ENCODE measurements around the gene RGS19. TPM values are rescaled to one million over a fixed set of nuclear protein-coding genes. Genes with fewer than 3 reads are reported as not detected.

The RGS19 gene
- total and polyA plus RNA-seq, 9 donors = 4.9 to 10.4 (median 7.2) TPM

GRCh38 chr20:64116016-64116415 is 36.7 kb upstream of the RGS19 start:
- no peak for DNase-seq
- Histone ChIP-seq H3K9me3 (replicated peaks; ENCODE audit: control insufficient read depth, low read depth, low read length) (no peaks in the 10 kb centered on the region), H3K4me3 (ENCODE audit: low read length) (no peak overlapping the region), H3K36me3 (ENCODE audit: control insufficient read depth, insufficient read depth, low read length) (no peaks in the 10 kb centered on the region), H3K27me3 (ENCODE audit: control insufficient read depth, insufficient read depth, low read length) (peaks cover 6% of the 10 kb centered on the region), H3K4me1 (ENCODE audit: control insufficient read depth, insufficient read depth, low read length) (peaks cover 5% of the 10 kb centered on the region), H3K27ac (ENCODE audit: low read length) (no peak overlapping the region)
- WGBS (ENCODE audit: insufficient coverage) = 68% methylated on average over 17 of the region's 21 CpGs

- Histone ChIP-seq H3K4me1 (ENCODE audit: control insufficient read depth, insufficient read depth, low read length) (peaks cover 4% of the 10 kb centered on the region), H3K27ac (ENCODE audit: low read length) (no peak overlapping the region), H3K9me3 (replicated peaks; ENCODE audit: control insufficient read depth, low read depth, low read length) (no peaks in the 10 kb centered on the region), H3K36me3 (ENCODE audit: control insufficient read depth, insufficient read depth, low read length) (no peaks in the 10 kb centered on the region), H3K27me3 (ENCODE audit: control insufficient read depth, insufficient read depth, low read length) (peaks cover 5% of the 10 kb centered on the region), H3K4me3 (ENCODE audit: low read length) (no peak overlapping the region)
- DNase-seq = no peak
- 73% methylated on average over 9 of the region's 14 CpGs for WGBS (ENCODE audit: insufficient coverage)
These were observed 36.0 kb upstream of the RGS19 start for GRCh38 chr20:64115171-64115911.

DNA sequence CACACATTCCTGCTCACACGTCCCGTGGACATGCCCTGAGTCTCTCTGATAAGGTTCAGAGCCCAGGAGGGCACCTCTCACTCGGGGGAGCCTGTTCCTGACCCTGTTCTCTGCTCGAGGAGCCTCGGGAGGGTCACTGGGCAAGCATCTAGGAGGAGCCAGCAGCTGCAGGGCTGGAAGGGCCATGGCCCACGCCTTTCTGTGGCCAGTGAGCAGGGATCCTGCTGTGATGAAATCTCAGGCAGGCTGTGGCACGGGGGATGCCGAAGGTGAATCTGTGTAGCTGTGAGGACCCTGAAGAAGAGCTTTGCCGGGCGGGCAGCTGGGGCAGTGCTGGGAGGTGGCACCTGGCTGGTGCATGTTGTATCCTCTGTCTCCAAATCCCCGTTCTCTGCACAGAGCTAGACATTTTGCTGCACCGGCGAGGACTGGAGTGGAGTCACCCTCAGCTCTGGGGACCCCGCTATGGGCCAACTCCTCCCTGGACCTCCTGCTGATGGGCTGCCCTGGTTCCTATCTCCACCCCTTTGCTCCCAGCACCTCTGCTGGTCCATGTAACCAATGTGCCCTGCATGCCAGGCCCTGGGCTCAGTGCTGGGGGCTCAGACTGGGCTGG is 35.1 kb upstream of the RGS19 start:
- H3K27ac ChIP-seq (ENCODE audit: low read length) = no peak overlapping the region
- H3K9me3 ChIP-seq (replicated peaks; ENCODE audit: control insufficient read depth, low read depth, low read length) = no peaks in the 10 kb centered on the region
- peaks cover 9% of the 10 kb centered on the region for H3K4me1 ChIP-seq (ENCODE audit: control insufficient read depth, insufficient read depth, low read length)
- H3K36me3 ChIP-seq (ENCODE audit: control insufficient read depth, insufficient read depth, low read length) = no peaks in the 10 kb centered on the region
- WGBS (ENCODE audit: insufficient coverage) = 75% methylated on average over 13 of the region's 14 CpGs
- DNase-seq = no peak
- H3K27me3 ChIP-seq (ENCODE audit: control insufficient read depth, insufficient read depth, low read length) = peaks cover 4% of the 10 kb centered on the region
- no peak overlapping the region for H3K4me3 ChIP-seq (ENCODE audit: low read length)

- no peak for DNase-seq
- WGBS (ENCODE audit: insufficient coverage) = 76% methylated on average over 8 of the region's 13 CpGs
These were observed 34.6 kb upstream of the RGS19 start for GRCh38 chr20:64113796-64114355.

GRCh38 chr20:64113444-64113775 is 34.1 kb upstream of the RGS19 start:
- peaks cover 13% of the 10 kb centered on the region for H3K4me1 ChIP-seq (ENCODE audit: control insufficient read depth, insufficient read depth, low read length)
- no peaks in the 10 kb centered on the region for H3K36me3 ChIP-seq (ENCODE audit: control insufficient read depth, insufficient read depth, low read length)
- H3K27me3 ChIP-seq (ENCODE audit: control insufficient read depth, insufficient read depth, low read length) = peaks cover 4% of the 10 kb centered on the region
- no peak overlapping the region for H3K4me3 ChIP-seq (ENCODE audit: low read length)
- no peak for DNase-seq
- 67% methylated on average over 3 of the region's 6 CpGs for WGBS (ENCODE audit: insufficient coverage)
- no peak overlapping the region for H3K27ac ChIP-seq (ENCODE audit: low read length)
- H3K9me3 ChIP-seq (replicated peaks; ENCODE audit: control insufficient read depth, low read depth, low read length) = no peaks in the 10 kb centered on the region

More at GRCh38 chr20:64113796-64114355, 34.6 kb upstream of the RGS19 start:
- Histone ChIP-seq H3K36me3 (ENCODE audit: control insufficient read depth, insufficient read depth, low read length) (no peaks in the 10 kb centered on the region), H3K4me1 (ENCODE audit: control insufficient read depth, insufficient read depth, low read length) (peaks cover 13% of the 10 kb centered on the region), H3K27me3 (ENCODE audit: control insufficient read depth, insufficient read depth, low read length) (peaks cover 4% of the 10 kb centered on the region), H3K9me3 (replicated peaks; ENCODE audit: control insufficient read depth, low read depth, low read length) (no peaks in the 10 kb centered on the region), H3K4me3 (ENCODE audit: low read length) (no peak overlapping the region), H3K27ac (ENCODE audit: low read length) (no peak overlapping the region)

- Histone ChIP-seq H3K4me1 (ENCODE audit: control insufficient read depth, insufficient read depth, low read length) (peaks cover 13% of the 10 kb centered on the region), H3K9me3 (replicated peaks; ENCODE audit: control insufficient read depth, low read depth, low read length) (no peaks in the 10 kb centered on the region), H3K27me3 (ENCODE audit: control insufficient read depth, insufficient read depth, low read length) (peaks cover 4% of the 10 kb centered on the region), H3K36me3 (ENCODE audit: control insufficient read depth, insufficient read depth, low read length) (no peaks in the 10 kb centered on the region), H3K27ac (ENCODE audit: low read length) (no peak overlapping the region), H3K4me3 (ENCODE audit: low read length) (no peak overlapping the region)
- DNase-seq = peak; percentile 60
- 58% methylated on average over 15 of the region's 18 CpGs for WGBS (ENCODE audit: insufficient coverage)
These were observed 33.5 kb upstream of the RGS19 start for GRCh38 chr20:64112691-64113443.

DNA sequence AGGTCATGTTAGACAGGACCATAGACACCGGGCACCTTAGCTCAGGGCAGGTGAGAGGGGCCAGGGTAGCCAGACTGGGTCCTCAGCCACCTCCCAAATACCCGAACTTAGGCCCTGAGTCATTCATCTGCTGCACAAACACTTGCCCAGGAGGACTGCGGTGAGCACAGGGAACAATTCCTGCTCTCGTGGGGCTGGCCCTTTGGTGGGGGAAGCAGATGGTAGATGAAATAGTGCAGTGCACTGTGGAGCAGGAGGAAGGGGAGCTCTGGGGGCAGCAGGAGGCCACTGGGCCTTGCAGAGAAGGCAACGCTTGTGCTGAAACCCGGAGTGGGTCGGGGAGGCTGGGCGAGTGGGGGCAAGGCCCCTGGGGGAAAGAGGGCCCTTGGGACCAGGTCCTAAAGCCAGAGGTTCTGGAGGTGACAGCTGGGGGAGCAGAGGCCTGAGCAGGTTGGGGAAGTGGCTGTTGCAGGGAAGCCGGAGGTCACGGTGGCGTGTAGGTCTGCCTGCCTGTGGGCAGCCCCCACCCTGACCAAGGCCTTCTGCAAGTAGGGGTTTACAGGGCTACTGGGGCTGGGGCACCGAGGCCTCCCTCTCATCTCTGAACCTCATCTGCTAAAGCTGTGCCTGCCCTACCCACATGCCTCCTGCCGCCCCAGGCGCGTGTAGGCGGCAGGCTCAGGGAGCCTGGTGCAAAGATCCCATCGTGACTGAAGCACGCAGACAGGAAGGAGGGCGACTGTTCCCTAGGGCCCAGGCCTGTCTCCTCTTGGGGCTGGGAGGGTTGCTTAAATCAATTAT is 32.7 kb upstream of the RGS19 start:
- DNase-seq = no peak
- WGBS (ENCODE audit: insufficient coverage) = 71% methylated on average over 16 of the region's 19 CpGs
- Histone ChIP-seq H3K27me3 (ENCODE audit: control insufficient read depth, insufficient read depth, low read length) (peaks cover 10% of the 10 kb centered on the region), H3K9me3 (replicated peaks; ENCODE audit: control insufficient read depth, low read depth, low read length) (no peaks in the 10 kb centered on the region), H3K4me1 (ENCODE audit: control insufficient read depth, insufficient read depth, low read length) (peaks cover 19% of the 10 kb centered on the region), H3K36me3 (ENCODE audit: control insufficient read depth, insufficient read depth, low read length) (no peaks in the 10 kb centered on the region), H3K4me3 (ENCODE audit: low read length) (no peak overlapping the region), H3K27ac (ENCODE audit: low read length) (no peak overlapping the region)

GRCh38 chr20:64110411-64111068 is 31.2 kb upstream of the RGS19 start:
- Histone ChIP-seq H3K9me3 (replicated peaks; ENCODE audit: control insufficient read depth, low read depth, low read length) (no peaks in the 10 kb centered on the region), H3K27ac (ENCODE audit: low read length) (no peak overlapping the region), H3K36me3 (ENCODE audit: control insufficient read depth, insufficient read depth, low read length) (no peaks in the 10 kb centered on the region), H3K27me3 (ENCODE audit: control insufficient read depth, insufficient read depth, low read length) (peaks cover 10% of the 10 kb centered on the region), H3K4me3 (ENCODE audit: low read length) (no peak overlapping the region), H3K4me1 (ENCODE audit: control insufficient read depth, insufficient read depth, low read length) (peaks cover 19% of the 10 kb centered on the region)
- 89% methylated on average over 7 of the region's 10 CpGs for WGBS (ENCODE audit: insufficient coverage)
- no peak for DNase-seq

GRCh38 chr20:64109831-64110391 is 30.6 kb upstream of the RGS19 start:
- H3K27me3 ChIP-seq (ENCODE audit: control insufficient read depth, insufficient read depth, low read length) = peaks cover 8% of the 10 kb centered on the region
- 26% methylated on average over 5 of the region's 16 CpGs for WGBS (ENCODE audit: insufficient coverage)
- peak; percentile 42 for DNase-seq

More at GRCh38 chr20:64109831-64110391, 30.6 kb upstream of the RGS19 start:
- Histone ChIP-seq H3K9me3 (replicated peaks; ENCODE audit: control insufficient read depth, low read depth, low read length) (no peaks in the 10 kb centered on the region), H3K27ac (ENCODE audit: low read length) (no peak overlapping the region), H3K4me1 (ENCODE audit: control insufficient read depth, insufficient read depth, low read length) (peaks cover 19% of the 10 kb centered on the region), H3K4me3 (ENCODE audit: low read length) (no peak overlapping the region), H3K36me3 (ENCODE audit: control insufficient read depth, insufficient read depth, low read length) (no peaks in the 10 kb centered on the region)
